Keratinocyte (primary cell): ENCODE results near the gene SLC2A11. TPM values are rescaled to one million over a fixed set of nuclear protein-coding genes. Genes with fewer than 3 reads are reported as not detected.

ENCODE experiments used
- DNase-seq: peaks from one replicate; pipeline ENCODE4 v3.0.0-alpha.2; 2011; ENCODE audit warnings: low read depth, missing footprints, low spot score
- FAIRE-seq: peaks from 2 replicates; lab custom pipeline; 2011; peaks lifted over from hg19 to GRCh38; lab: Jason Lieb, UNC
- H2AFZ ChIP-seq: 2 replicates; pipeline ENCODE4 v1.6.0; 2012; ENCODE audit warnings: low read length, control low read depth, inconsistent platforms; ENCODE audit not compliant: control insufficient read depth
- H3K27ac ChIP-seq: 2 replicates; pipeline ENCODE4 v1.5.1; 2011; ENCODE audit warnings: low read length; ENCODE audit not compliant: control insufficient read depth, insufficient read depth
- H3K27me3 ChIP-seq: 3 replicates; pipeline ENCODE4 v1.6.0; 2011; ENCODE audit warnings: low read length; ENCODE audit not compliant: control insufficient read depth, insufficient read depth; ENCODE audit errors: extremely low read depth
- H3K36me3 ChIP-seq, 2 experiments: 2 replicates in 1 of 2; 3 replicates in 1 of 2; pipeline ENCODE4 v1.5.1; 2011; ENCODE audit warnings: low read length in 2 of 2, mild to moderate bottlenecking in 1 of 2; ENCODE audit not compliant: control insufficient read depth in 2 of 2, insufficient read depth in 2 of 2; ENCODE audit errors: extremely low read depth in 1 of 2
- H3K4me1 ChIP-seq: 3 replicates; pipeline ENCODE4 v1.5.1; 2011; ENCODE audit warnings: low read length; ENCODE audit not compliant: control insufficient read depth, insufficient read depth; ENCODE audit errors: extremely low read depth
- H3K4me2 ChIP-seq: 3 replicates; pipeline ENCODE4 v1.6.0; 2011; ENCODE audit warnings: low read depth, low read length; ENCODE audit not compliant: control insufficient read depth, insufficient read depth; ENCODE audit errors: extremely low read depth
- H3K4me3 ChIP-seq, 3 experiments: fragments of 200-600 bp in 1 of 3; sonication (generic) in 1 of 3; 2 replicates in 2 of 3; 3 replicates in 1 of 3; pipeline ENCODE4 v1.5.1; 2011 to 2016; ENCODE audit warnings: low read length in 3 of 3, mild to moderate bottlenecking in 3 of 3, control low read depth in 2 of 3, inconsistent platforms in 1 of 3, low read depth in 1 of 3, mixed read lengths in 1 of 3, mixed run types in 1 of 3, moderate library complexity in 1 of 3; ENCODE audit not compliant: control insufficient read depth in 2 of 3, insufficient read depth in 2 of 3; ENCODE audit errors: extremely low read depth in 1 of 3
- H3K79me2 ChIP-seq: 2 replicates; pipeline ENCODE4 v1.6.0; 2012; ENCODE audit warnings: low read length; ENCODE audit not compliant: control insufficient read depth, insufficient read depth
- H3K9ac ChIP-seq: 3 replicates; pipeline ENCODE4 v1.6.0; 2011; ENCODE audit warnings: low read length; ENCODE audit not compliant: control insufficient read depth, insufficient read depth; ENCODE audit errors: extremely low read depth
- H3K9me1 ChIP-seq: 3 replicates; pipeline ENCODE4 v1.6.0; 2011; ENCODE audit warnings: low read length; ENCODE audit not compliant: control insufficient read depth, insufficient read depth; ENCODE audit errors: extremely low read depth
- H3K9me3 ChIP-seq: 2 replicates; pipeline ENCODE4 v1.5.1; 2012; ENCODE audit warnings: low read depth, low read length; ENCODE audit not compliant: control insufficient read depth
- H4K20me1 ChIP-seq: 3 replicates; pipeline ENCODE4 v1.6.0; 2011; ENCODE audit warnings: low read length; ENCODE audit not compliant: control insufficient read depth, insufficient read depth; ENCODE audit errors: extremely low read depth
- CTCF ChIP-seq, 3 experiments: IDR thresholded peaks in 1 of 3; conservative IDR thresholded peaks in 1 of 3; optimal IDR thresholded peaks in 1 of 3; 2 replicates in 2 of 3; 3 replicates in 1 of 3; pipeline versions ENCODE3 to v1.5.1; 2011; ENCODE audit warnings: low read length in 3 of 3, mild to moderate bottlenecking in 3 of 3, moderate library complexity in 2 of 3, control low read depth in 1 of 3, inconsistent platforms in 1 of 3; ENCODE audit not compliant: insufficient read depth in 2 of 3; ENCODE audit errors: extremely low read depth in 1 of 3
- EZH2 ChIP-seq: IDR thresholded peaks from one replicate; pipeline ENCODE4 v1.6.1; 2012; ENCODE audit warnings: inconsistent platforms, mild to moderate bottlenecking, low read length, moderate library complexity
- dilution Hi-C: fragments of 300-500 bp; cut with MboI; formaldehyde crosslinking; loops from one replicate; pipeline ENCODE4 v1.7.0; 2020; ENCODE audit warnings: low sequenced_read_pairs; ENCODE audit not compliant: extremely low pct_ligation_motif_present
- polyA plus RNA-seq, 5 experiments: library from polyadenylated mRNA; depleted of rRNA in 3 of 5; stranded (reverse) in 3 of 5; stranded (forward) in 1 of 5; unstranded in 1 of 5; fragments of >200 nt; gene quantifications; 1 replicate in 1 of 5; 2 replicates in 3 of 5; 3 replicates in 1 of 5; pipeline versions ENCODE4 v1.2.1 to v1.2.3, GENCODE V29; 2011 to 2012; ENCODE audit warnings: missing spikeins in 2 of 5, low read depth in 1 of 5, low replicate concordance in 1 of 5

Gene SLC2A11
- polyA plus RNA-seq, 1 donor (not counting 4 experiments of a cell fraction or from before 2014, with no cell fraction given), result 6.0 TPM

DNA sequence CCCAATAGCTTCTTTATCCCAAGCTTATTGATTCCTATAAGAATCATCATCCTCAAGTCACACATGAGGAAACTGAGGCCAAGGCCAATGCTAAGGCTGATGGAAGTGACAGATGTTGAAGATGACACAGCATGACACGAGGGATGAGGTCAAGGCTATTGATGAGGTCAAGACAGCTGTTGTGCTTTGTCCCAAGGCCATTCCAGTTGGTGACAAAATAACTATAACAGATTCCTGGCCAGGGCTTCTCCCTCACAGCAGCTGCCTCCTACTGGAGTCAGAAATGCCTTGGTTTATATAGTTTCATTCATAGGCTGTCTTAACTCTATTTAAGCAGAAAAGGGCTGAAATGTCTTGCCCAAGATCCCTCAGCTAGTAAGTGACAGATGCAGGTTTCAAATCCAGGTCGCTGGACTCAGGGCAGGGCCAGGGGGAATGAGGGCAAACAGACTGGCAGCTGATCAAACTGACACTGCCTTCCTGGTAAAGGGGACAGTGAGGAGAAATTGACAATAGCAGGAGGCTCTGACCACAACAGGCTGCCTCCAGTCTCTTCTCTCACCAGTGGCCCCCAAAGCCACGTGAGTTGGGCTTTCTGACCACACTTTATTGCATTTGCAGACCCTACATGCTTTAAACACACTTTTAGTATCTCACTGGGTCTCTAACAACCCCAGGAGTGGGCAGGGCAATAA is 53.0 kb downstream of the SLC2A11 start:
- H3K9me1 ChIP-seq, result no peaks in the 10 kb centered on the region
- no peak overlapping the region for H3K4me3 ChIP-seq
- no peak overlapping the region for H3K9ac ChIP-seq
- no peaks in the 10 kb centered on the region for H3K79me2 ChIP-seq
- FAIRE-seq (no peak), DNase-seq (no peak)
- H4K20me1 ChIP-seq, result no peaks in the 10 kb centered on the region
- H2AFZ ChIP-seq, result no peak overlapping the region
- no peaks in the 10 kb centered on the region for H3K36me3 ChIP-seq
- no peaks in the 10 kb centered on the region for H3K27me3 ChIP-seq
- H3K27ac ChIP-seq, result no peak overlapping the region
- dilution Hi-C loops, result no loop called here
- peaks cover 5% of the 10 kb centered on the region for H3K4me1 ChIP-seq
- H3K4me2 ChIP-seq, result no peak overlapping the region
- H3K9me3 ChIP-seq, result no peaks in the 10 kb centered on the region
- no peak for TF ChIP-seq CTCF (optimal IDR thresholded peaks at IDR 0.05 in 1 of 3, IDR thresholded peaks at IDR 0.05 in 1 of 3, conservative IDR thresholded peaks at IDR 0.05 in 1 of 3; ENCODE audit: extremely low read depth in 1 of 3, insufficient read depth in 2 of 3, low read length in 3 of 3)
- TF ChIP-seq EZH2, result no peak

- no peak for TF ChIP-seq CTCF (optimal IDR thresholded peaks at IDR 0.05 in 1 of 3, IDR thresholded peaks at IDR 0.05 in 1 of 3, conservative IDR thresholded peaks at IDR 0.05 in 1 of 3; ENCODE audit: extremely low read depth in 1 of 3, insufficient read depth in 2 of 3, low read length in 3 of 3)
- TF ChIP-seq EZH2, result no peak
- DNase-seq (no peak), FAIRE-seq (no peak)
- Histone ChIP-seq H3K9me1 (no peaks in the 10 kb centered on the region), H3K4me1 (peaks cover 5% of the 10 kb centered on the region), H3K9me3 (no peaks in the 10 kb centered on the region), H3K4me2 (no peak overlapping the region), H3K27me3 (no peaks in the 10 kb centered on the region), H3K79me2 (no peaks in the 10 kb centered on the region), H3K27ac (no peak overlapping the region), H2AFZ (no peak overlapping the region), H3K36me3 (no peaks in the 10 kb centered on the region), H3K9ac (no peak overlapping the region), H4K20me1 (no peaks in the 10 kb centered on the region), H3K4me3 (no peak overlapping the region)
- dilution Hi-C loops, result no loop called here
Observed at GRCh38 chr22:23911318-23911980, 53.8 kb downstream of the SLC2A11 start.
